IMR-90 (cell line): Measurements from ENCODE around the gene PPP2R1A. TPM values are rescaled to one million over a fixed set of nuclear protein-coding genes. Genes with fewer than 3 reads are reported as not detected.

Experiments used
- ATAC-seq: fragments of 200-7000 bp; cut with Tn5 transposase; 2 replicates; pipeline ENCODE4 v1.9.1; 2020; ENCODE audit warnings: low read depth, mild to moderate bottlenecking, moderate library complexity
- BruUV-seq: library from RNA; stranded (reverse); fragments of 400-500 nt; replicated peaks from 2 replicates; lab custom pipeline; 2021; lab: Mats Ljungman, UMichigan
- CTCF ChIA-PET: fragments of 300-600 bp; formaldehyde crosslinking; extraction: SDS; loops from one replicate; lab custom pipeline; 2021; ENCODE audit warnings: antibody characterized with exemption; lab: Yijun Ruan, JAX
- POLR2A ChIA-PET: fragments of 300-600 bp; sonication (Branson Sonifier 250); formaldehyde crosslinking; loops from one replicate; lab custom pipeline; 2022; ENCODE audit warnings: antibody characterized with exemption; ENCODE audit not compliant: unreplicated experiment; lab: Charles Lee
- DNase-seq: peaks from one replicate; pipeline ENCODE4 v3.0.0; 2013
- H2AFZ ChIP-seq: replicated peaks from 2 replicates; pipeline ENCODE3; 2013; ENCODE audit warnings: low read length, mild to moderate bottlenecking; ENCODE audit not compliant: poor library complexity
- H2AK5ac ChIP-seq: 2 replicates; pipeline ENCODE4 v1.6.1; 2013; ENCODE audit warnings: low read depth, low read length, inconsistent platforms
- H2AK9ac ChIP-seq: replicated peaks from 2 replicates; pipeline ENCODE3; 2013; ENCODE audit warnings: mild to moderate bottlenecking, low read depth, low read length, moderate library complexity; ENCODE audit not compliant: poor library complexity
- H2BK120ac ChIP-seq: 2 replicates; pipeline ENCODE4 v1.6.1; 2013; ENCODE audit warnings: low read depth, low read length, inconsistent platforms
- H2BK15ac ChIP-seq: 3 replicates; pipeline ENCODE4 v1.6.1; 2013; ENCODE audit warnings: low read depth, low read length, inconsistent platforms
- H2BK20ac ChIP-seq: 2 replicates; pipeline ENCODE4 v1.6.1; 2013; ENCODE audit warnings: low read depth, mild to moderate bottlenecking, inconsistent platforms, low read length, moderate library complexity
- H2BK5ac ChIP-seq: 2 replicates; pipeline ENCODE4 v1.6.1; 2013; ENCODE audit warnings: mild to moderate bottlenecking, low read depth, low read length, inconsistent platforms; ENCODE audit not compliant: poor library complexity, severe bottlenecking
- H3K14ac ChIP-seq: replicated peaks from 2 replicates; pipeline ENCODE4 v1.6.1; 2013; ENCODE audit warnings: low read depth, low read length, inconsistent platforms
- H3K18ac ChIP-seq: 2 replicates; pipeline ENCODE4 v1.6.1; 2013; ENCODE audit warnings: low read depth, low read length, control low read depth
- H3K23ac ChIP-seq: 2 replicates; pipeline ENCODE4 v1.6.1; 2013; ENCODE audit warnings: low read depth, low read length, inconsistent platforms
- H3K27ac ChIP-seq: 2 replicates; pipeline ENCODE4 v1.5.1; 2013; ENCODE audit warnings: mild to moderate bottlenecking, control low read depth, low read length; ENCODE audit not compliant: insufficient read depth
- H3K27me3 ChIP-seq: 2 replicates; pipeline ENCODE4 v1.6.1; 2013; ENCODE audit warnings: low read length; ENCODE audit not compliant: control insufficient read depth, insufficient read depth
- H3K36me3 ChIP-seq: 2 replicates; pipeline ENCODE4 v1.6.1; 2013; ENCODE audit warnings: low read length, mixed read lengths; ENCODE audit not compliant: control insufficient read depth, insufficient read depth
- H3K4ac ChIP-seq: 2 replicates; pipeline ENCODE4 v1.6.1; 2013; ENCODE audit warnings: low read depth, low read length, inconsistent platforms
- H3K4me1 ChIP-seq: 2 replicates; pipeline ENCODE4 v1.6.1; 2013; ENCODE audit warnings: low read length, mixed read lengths; ENCODE audit not compliant: control insufficient read depth, insufficient read depth
- H3K4me2 ChIP-seq: 2 replicates; pipeline ENCODE4 v1.6.1; 2013; ENCODE audit warnings: low read depth, mild to moderate bottlenecking, control low read depth, low read length, moderate library complexity
- H3K4me3 ChIP-seq: 2 replicates; pipeline ENCODE4 v1.5.1; 2013; ENCODE audit warnings: low read depth, mild to moderate bottlenecking, control low read depth, low read length, moderate library complexity; ENCODE audit not compliant: insufficient read depth
- H3K56ac ChIP-seq: 2 replicates; pipeline ENCODE4 v1.6.1; 2013; ENCODE audit warnings: low read length, inconsistent platforms; ENCODE audit not compliant: insufficient read depth; ENCODE audit errors: extremely low read depth
- H3K79me1 ChIP-seq, 2 experiments: 2 replicates each; pipeline ENCODE4 v1.6.1; 2013; ENCODE audit warnings: low read length in 2 of 2, inconsistent platforms in 1 of 2, low read depth in 1 of 2
- H3K9ac ChIP-seq: 2 replicates; pipeline ENCODE4 v1.6.1; 2013; ENCODE audit warnings: low read depth, low read length, control low read depth
- H3K9me1 ChIP-seq: 2 replicates; pipeline ENCODE4 v1.6.1; 2013; ENCODE audit warnings: low read length, inconsistent platforms; ENCODE audit not compliant: insufficient read depth
- H3K9me3 ChIP-seq: 2 replicates; pipeline ENCODE4 v1.6.1; 2013; ENCODE audit warnings: low read length; ENCODE audit not compliant: control insufficient read depth, insufficient read depth
- H4K20me1 ChIP-seq: 2 replicates; pipeline ENCODE4 v1.6.1; 2013; ENCODE audit warnings: low read length, inconsistent platforms; ENCODE audit not compliant: insufficient read depth
- H4K5ac ChIP-seq: 2 replicates; pipeline ENCODE4 v1.6.1; 2013; ENCODE audit warnings: mild to moderate bottlenecking, low read depth, low read length, control low read depth
- H4K8ac ChIP-seq, 2 experiments: 2 replicates each; pipeline ENCODE4 v1.6.1; 2013; ENCODE audit warnings: low read depth in 2 of 2, low read length in 2 of 2, control low read depth in 1 of 2, inconsistent platforms in 1 of 2
- H4K91ac ChIP-seq: 2 replicates; pipeline ENCODE4 v1.6.1; 2013; ENCODE audit warnings: low read depth, low read length, inconsistent platforms; ENCODE audit not compliant: insufficient read depth
- BHLHE40 ChIP-seq: fragments of 150-350 bp; IDR thresholded peaks from 2 replicates; pipeline ENCODE4 v1.6.1; 2016; ENCODE audit warnings: mild to moderate bottlenecking, low read depth, low read length
- CEBPB ChIP-seq: IDR thresholded peaks from 2 replicates; pipeline ENCODE4 v1.6.1; 2012; ENCODE audit warnings: low read depth, low read length, improper control_type of control experiment
- CHD1 ChIP-seq: IDR thresholded peaks from 2 replicates; pipeline ENCODE4 v1.6.1; 2012; ENCODE audit warnings: low read depth, low read length, improper control_type of control experiment
- FOS ChIP-seq: fragments of 150-350 bp; IDR thresholded peaks from 2 replicates; pipeline ENCODE4 v1.6.1; 2016; ENCODE audit warnings: low read depth, low read length
- MAFK ChIP-seq: IDR thresholded peaks from 2 replicates; pipeline ENCODE4 v1.6.1; 2012; ENCODE audit warnings: low read depth, low read length, improper control_type of control experiment
- MAZ ChIP-seq: IDR thresholded peaks from 2 replicates; pipeline ENCODE4 v1.6.1; 2012; ENCODE audit warnings: low read depth, mild to moderate bottlenecking, low read length, improper control_type of control experiment, moderate library complexity, borderline replicate concordance
- RAD21 ChIP-seq: IDR thresholded peaks from 2 replicates; pipeline ENCODE4 v1.6.1; 2012; ENCODE audit warnings: low read length, improper control_type of control experiment
- RFX5 ChIP-seq: IDR thresholded peaks from 2 replicates; pipeline ENCODE4 v1.8.0; 2012; ENCODE audit warnings: low read depth, mild to moderate bottlenecking, low read length, moderate library complexity
- USF2 ChIP-seq: fragments of 150-350 bp; IDR thresholded peaks from 2 replicates; pipeline ENCODE4 v1.6.1; 2017; ENCODE audit warnings: mild to moderate bottlenecking, antibody characterized with exemption, low read length, low read depth
- WGBS, 2 experiments: methylation state at CpG; one replicate each; pipeline versions ENCODE4 v1.1.5 to v1.1.7; 2013; ENCODE audit warnings: missing lambda C conversion rate in 2 of 2; ENCODE audit not compliant: insufficient read length in 1 of 2; ENCODE audit errors: extremely low coverage in 2 of 2; 5-methylcytosine and 5-hydroxymethylcytosine counted together
- dilution Hi-C: fragments of 300-500 bp; cut with HindIII; formaldehyde crosslinking; loops from one replicate; pipeline ENCODE4 v1.14.3; 2018; ENCODE audit warnings: low sequenced_read_pairs; ENCODE audit not compliant: unreplicated experiment
- in situ Hi-C: fragments of 300-500 bp; cut with MboI; formaldehyde crosslinking; loops from 3 replicates; pipeline ENCODE4 v1.14.3; 2019; ENCODE audit warnings: low sequenced_read_pairs, inconsistent platforms, mixed read lengths
- intact Hi-C: fragments of 100-400 bp; cut with micrococcal nuclease; formaldehyde crosslinking; loops from 2 replicates; pipeline ENCODE4 v1.10.0; 2022
- polyA plus RNA-seq, 3 experiments: library from polyadenylated mRNA; depleted of rRNA; stranded (reverse); fragments of >200 nt; gene quantifications; 2 replicates each; pipeline ENCODE4 v1.2.3, GENCODE V29; 2012; ENCODE audit warnings: low replicate concordance in 1 of 3
- total RNA-seq: library from RNA; depleted of rRNA; stranded (reverse); fragments of >200 nt; gene quantifications from 2 replicates; pipeline ENCODE4 v1.2.3, GENCODE V29; 2012
- TF ChIP-seq, protein P1 (sequence below): conservative IDR thresholded peaks from 2 replicates; pipeline ENCODE4 v1.5.1; 2012; ENCODE audit warnings: mild to moderate bottlenecking, low read depth, low read length, improper control_type of control experiment

Gene PPP2R1A
- total and polyA plus RNA-seq, 2 of the 4 experiments (the other 2 are of a cell fraction), result 173 to 250 TPM

GRCh38 chr19:52274191-52274590 is 84.3 kb downstream of the PPP2R1A start:
- no peak overlapping the region for H2BK120ac ChIP-seq
- TF ChIP-seq RAD21 (no peak), BHLHE40 (no peak), CHD1 (no peak), MAFK (no peak), RFX5 (no peak), MAZ (no peak), CEBPB (no peak), FOS (no peak), USF2 (no peak)
- TF ChIP-seq, protein P1, sequence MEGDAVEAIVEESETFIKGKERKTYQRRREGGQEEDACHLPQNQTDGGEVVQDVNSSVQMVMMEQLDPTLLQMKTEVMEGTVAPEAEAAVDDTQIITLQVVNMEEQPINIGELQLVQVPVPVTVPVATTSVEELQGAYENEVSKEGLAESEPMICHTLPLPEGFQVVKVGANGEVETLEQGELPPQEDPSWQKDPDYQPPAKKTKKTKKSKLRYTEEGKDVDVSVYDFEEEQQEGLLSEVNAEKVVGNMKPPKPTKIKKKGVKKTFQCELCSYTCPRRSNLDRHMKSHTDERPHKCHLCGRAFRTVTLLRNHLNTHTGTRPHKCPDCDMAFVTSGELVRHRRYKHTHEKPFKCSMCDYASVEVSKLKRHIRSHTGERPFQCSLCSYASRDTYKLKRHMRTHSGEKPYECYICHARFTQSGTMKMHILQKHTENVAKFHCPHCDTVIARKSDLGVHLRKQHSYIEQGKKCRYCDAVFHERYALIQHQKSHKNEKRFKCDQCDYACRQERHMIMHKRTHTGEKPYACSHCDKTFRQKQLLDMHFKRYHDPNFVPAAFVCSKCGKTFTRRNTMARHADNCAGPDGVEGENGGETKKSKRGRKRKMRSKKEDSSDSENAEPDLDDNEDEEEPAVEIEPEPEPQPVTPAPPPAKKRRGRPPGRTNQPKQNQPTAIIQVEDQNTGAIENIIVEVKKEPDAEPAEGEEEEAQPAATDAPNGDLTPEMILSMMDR, result no peak
- no peak overlapping the region for H3K14ac ChIP-seq
- no peak overlapping the region for H2BK15ac ChIP-seq
- no peak overlapping the region for H3K18ac ChIP-seq
- H3K9me3 ChIP-seq, result peaks cover 11% of the 10 kb centered on the region
- H3K9ac ChIP-seq, result no peak overlapping the region
- H3K79me1 ChIP-seq, result peaks cover 32 to 49% of the 10 kb centered on the region in 2 experiments
- in situ Hi-C loops (no loop called here), dilution Hi-C loops (no loop called here), intact Hi-C loops (no loop called here)
- DNase-seq (no peak), ATAC-seq (no peak)
- no peak overlapping the region for H3K23ac ChIP-seq
- H3K56ac ChIP-seq, result no peak overlapping the region
- WGBS, 2 experiments, result no CpG with 5 or more reads among the region's 5 CpGs
- H2AFZ ChIP-seq, result no peak overlapping the region
- H4K20me1 ChIP-seq, result no peaks in the 10 kb centered on the region
- H2BK5ac ChIP-seq, result no peak overlapping the region
- POLR2A ChIA-PET, result interaction anchor here (0.7 kb wide), 1 partner anchor 22 kb away, joined by 5 read pairs; no protein-coding TSS in a partner anchor
- no peak overlapping the region for H3K27ac ChIP-seq
- H4K8ac ChIP-seq, result no peak overlapping the region
- CTCF ChIA-PET, result no interaction called here
- H2AK9ac ChIP-seq, result no peak overlapping the region
- H3K4ac ChIP-seq, result no peak overlapping the region
- H3K36me3 ChIP-seq, result peaks cover 19% of the 10 kb centered on the region
- H4K5ac ChIP-seq, result no peak overlapping the region
- peaks cover 2% of the 10 kb centered on the region for H3K4me1 ChIP-seq
- no peak overlapping the region for H2BK20ac ChIP-seq
- no TSS peak for BruUV-seq
- H3K4me3 ChIP-seq, result no peak overlapping the region
- no peak overlapping the region for H2AK5ac ChIP-seq
- no peak overlapping the region for H4K91ac ChIP-seq
- H3K4me2 ChIP-seq, result no peak overlapping the region
- H3K9me1 ChIP-seq, result no peaks in the 10 kb centered on the region
- H3K27me3 ChIP-seq, result no peaks in the 10 kb centered on the region
